Ovary (tissue), 3 donors: ENCODE data around the gene TMEM50B.

Experiments
- CTCF ChIP-seq, 3 donors: fragments of 450-650 bp in 2 of 3; fragments of 200-600 bp in 1 of 3; IDR thresholded peaks; one replicate each; pipeline versions ENCODE4 v1.5.1 to v1.8.0; 2016 to 2022; ENCODE audit warnings: antibody characterized with exemption in 3 of 3, mild to moderate bottlenecking in 1 of 3
- POLR2A ChIP-seq: fragments of 450-650 bp; IDR thresholded peaks from one replicate; pipeline ENCODE4 v1.6.1; 2017; ENCODE audit warnings: antibody characterized with exemption, mild to moderate bottlenecking, moderate library complexity
- donor health status: DM: no; HTN: no; CAD: no.

- TF ChIP-seq CTCF (IDR thresholded peaks at IDR 0.05), result no peak
- no peak for TF ChIP-seq POLR2A
Measured at GRCh38 chr21:33449616-33450015, 30.2 kb downstream of the TMEM50B start.
